ENCODE data around the gene POU4F3.

POU4F3 gene

DNA sequence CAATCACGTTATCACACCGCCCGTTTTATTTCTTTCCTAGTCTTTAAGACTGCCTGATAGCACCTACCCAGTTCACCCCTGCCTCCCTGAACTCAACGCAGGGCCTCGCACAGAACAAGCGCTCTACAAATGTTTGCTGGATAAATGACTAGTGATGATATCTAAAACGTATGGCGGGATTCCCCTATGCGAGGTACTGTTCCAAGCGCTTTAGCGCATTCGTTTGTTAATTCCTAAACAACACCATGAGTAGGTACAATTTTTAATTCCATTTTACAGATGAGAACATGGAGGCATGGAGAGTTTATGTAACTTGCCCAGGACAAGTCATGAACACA lies 6.6 kb downstream of the POU4F3 start:
- Mint-ChIP-seq H3K4me3 (peak overlapping the region; percentile 74), H3K27me3 (peaks cover 34% of the 10 kb centered on the region), H3K27ac (no peak overlapping the region), H3K4me1 (peaks cover 10% of the 10 kb centered on the region), H3K36me3 (peaks cover 2% of the 10 kb centered on the region), H3K9me3 (no peaks in the 10 kb centered on the region)
- DNase-seq (ENCODE audit: low spot score in 2 of 2) (no peak), ATAC-seq (ENCODE audit: low read depth) (no peak)

DNA sequence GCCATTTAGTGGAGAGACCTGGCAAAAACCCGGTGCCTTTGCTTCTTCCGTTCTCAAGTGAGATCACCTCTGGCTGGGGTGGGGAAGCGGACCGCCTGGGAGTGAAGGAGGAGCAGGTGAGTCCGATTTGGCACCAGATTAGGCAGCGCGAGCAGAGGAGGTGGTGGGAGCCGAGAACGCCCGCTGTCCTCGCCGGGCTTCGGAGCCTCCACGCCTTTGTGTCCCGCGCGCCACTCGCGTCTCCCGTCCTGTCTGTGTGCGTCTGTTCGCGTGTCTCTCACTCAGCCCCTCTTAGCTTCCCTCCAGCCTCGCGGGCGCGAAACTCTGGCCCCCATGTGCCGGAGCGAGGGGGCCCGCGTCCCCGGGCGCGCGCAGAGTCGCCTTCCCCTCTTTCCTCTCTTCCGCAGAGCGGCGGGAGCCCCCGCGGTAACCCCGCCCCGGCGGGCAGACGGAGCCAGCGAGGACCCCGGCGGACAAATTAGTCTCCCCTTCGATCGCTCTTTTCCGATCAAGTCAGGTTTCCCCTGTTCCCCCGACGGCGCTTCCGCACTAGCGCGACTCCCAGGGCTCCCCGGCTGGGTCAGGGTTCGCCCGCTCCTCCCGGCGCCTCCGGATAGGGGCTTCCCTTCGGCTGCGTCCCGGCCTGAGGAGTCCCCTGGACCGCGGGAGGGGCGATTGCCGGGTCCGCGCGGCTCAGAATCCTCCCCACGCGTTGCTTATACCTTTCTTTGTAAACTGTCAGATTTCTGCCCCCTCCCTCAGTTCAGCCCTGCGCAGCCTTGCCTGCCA lies 7.1 kb downstream of the POU4F3 start:
- Mint-ChIP-seq H3K27me3 (peaks cover 35% of the 10 kb centered on the region), H3K4me3 (peak overlapping the region; percentile 74), H3K36me3 (peaks cover 2% of the 10 kb centered on the region), H3K4me1 (peaks cover 10% of the 10 kb centered on the region), H3K27ac (no peak overlapping the region), H3K9me3 (no peaks in the 10 kb centered on the region)
- DNase-seq (ENCODE audit: low spot score in 2 of 2) (no peak), ATAC-seq (ENCODE audit: low read depth) (no peak)

DNA sequence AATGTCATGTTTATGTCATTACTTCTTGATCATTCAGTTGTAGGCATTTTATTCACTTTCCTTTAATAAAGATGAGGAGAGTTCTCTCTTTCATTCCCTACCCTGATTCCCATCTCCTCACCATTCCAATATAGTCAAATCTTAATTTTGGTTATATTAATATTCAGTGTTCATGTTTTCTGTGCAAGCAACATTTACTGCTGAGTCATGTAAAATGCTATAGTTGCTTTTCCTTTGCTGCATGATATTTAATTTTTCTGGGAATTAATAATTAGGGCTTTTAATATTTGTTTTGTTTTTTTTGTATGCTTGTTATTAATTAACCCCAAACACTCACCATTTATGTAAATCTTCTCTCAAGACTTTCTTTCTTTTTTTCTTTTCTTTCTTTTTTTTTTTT lies 18.5 kb downstream of the POU4F3 start:
- H3K4me1 Mint-ChIP-seq, result no peaks in the 10 kb centered on the region
- no peak overlapping the region for H3K27ac Mint-ChIP-seq
- no peak overlapping the region for H3K4me3 Mint-ChIP-seq
- H3K36me3 Mint-ChIP-seq, result peaks cover 3% of the 10 kb centered on the region
- H3K9me3 Mint-ChIP-seq, result no peaks in the 10 kb centered on the region
- DNase-seq (ENCODE audit: low spot score in 2 of 2) (no peak), ATAC-seq (ENCODE audit: low read depth) (no peak)
- peaks cover 7% of the 10 kb centered on the region for H3K27me3 Mint-ChIP-seq

DNA sequence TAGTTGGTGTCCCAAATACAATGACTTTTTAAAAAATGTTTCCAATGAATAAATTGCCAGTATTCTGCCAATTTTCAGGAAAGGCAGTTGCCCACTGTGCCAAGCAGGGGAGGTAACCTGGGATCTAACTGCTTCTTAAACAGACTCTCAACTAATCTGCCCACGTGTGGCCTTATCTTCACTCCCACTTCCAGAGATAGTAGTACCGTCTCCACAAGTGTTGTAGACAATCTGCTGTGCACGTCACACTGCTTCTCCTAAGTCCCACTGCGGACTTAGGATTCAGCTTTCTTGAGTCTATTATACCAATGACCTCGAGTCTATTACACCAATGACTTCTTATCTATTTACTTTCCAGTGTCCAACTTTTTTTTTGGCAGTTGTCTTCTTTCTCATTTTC lies 21.2 kb downstream of the POU4F3 start:
- Mint-ChIP-seq H3K4me3 (no peak overlapping the region), H3K27me3 (peaks cover 7% of the 10 kb centered on the region), H3K4me1 (peaks cover 5% of the 10 kb centered on the region), H3K36me3 (peaks cover 3% of the 10 kb centered on the region), H3K27ac (no peak overlapping the region), H3K9me3 (no peaks in the 10 kb centered on the region)
- no peak for ATAC-seq (ENCODE audit: low read depth)
- no peak for DNase-seq (ENCODE audit: low spot score in 2 of 2)

DNA sequence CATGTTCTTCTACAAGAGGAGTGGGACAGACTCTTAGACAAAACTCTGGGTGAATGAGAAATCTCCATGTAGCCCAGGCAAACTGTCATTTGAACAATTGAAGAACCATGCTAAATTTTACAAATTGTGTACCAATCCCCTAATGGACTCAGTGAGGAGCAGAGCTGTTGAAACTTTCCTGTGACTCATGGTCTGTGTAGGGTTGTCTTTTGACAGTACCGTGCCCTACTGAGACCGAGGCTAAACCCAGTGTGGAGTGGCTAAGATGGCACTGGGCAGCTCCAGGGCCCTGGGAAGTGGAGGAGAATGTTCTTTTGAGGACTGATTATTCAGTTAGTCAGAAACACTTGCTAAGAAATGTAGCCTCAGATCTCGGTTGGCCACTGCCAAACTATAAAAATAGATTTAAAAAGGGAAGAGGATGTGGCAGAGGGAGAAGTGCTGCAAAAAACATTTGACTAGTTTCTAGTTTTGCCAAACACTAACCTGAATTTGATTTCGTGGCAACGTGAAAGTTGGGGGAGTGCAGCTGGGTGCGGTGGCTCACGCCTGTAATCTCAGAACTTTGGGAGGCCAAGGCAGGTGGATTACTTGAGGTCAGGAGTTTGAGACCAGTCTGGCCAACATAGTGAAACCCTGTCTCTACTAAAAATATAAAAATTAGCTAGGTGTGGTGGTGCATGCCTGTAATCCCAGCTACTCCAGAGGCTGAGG lies 24.7 kb downstream of the POU4F3 start:
- peaks cover 2% of the 10 kb centered on the region for H3K9me3 Mint-ChIP-seq
- peaks cover 16% of the 10 kb centered on the region for H3K27me3 Mint-ChIP-seq
- ATAC-seq (ENCODE audit: low read depth) (no peak), DNase-seq (ENCODE audit: low spot score in 2 of 2) (no peak)
- H3K27ac Mint-ChIP-seq, result no peak overlapping the region
- H3K4me1 Mint-ChIP-seq, result peaks cover 5% of the 10 kb centered on the region
- no peak overlapping the region for H3K4me3 Mint-ChIP-seq
- H3K36me3 Mint-ChIP-seq, result peaks cover 5% of the 10 kb centered on the region

DNA sequence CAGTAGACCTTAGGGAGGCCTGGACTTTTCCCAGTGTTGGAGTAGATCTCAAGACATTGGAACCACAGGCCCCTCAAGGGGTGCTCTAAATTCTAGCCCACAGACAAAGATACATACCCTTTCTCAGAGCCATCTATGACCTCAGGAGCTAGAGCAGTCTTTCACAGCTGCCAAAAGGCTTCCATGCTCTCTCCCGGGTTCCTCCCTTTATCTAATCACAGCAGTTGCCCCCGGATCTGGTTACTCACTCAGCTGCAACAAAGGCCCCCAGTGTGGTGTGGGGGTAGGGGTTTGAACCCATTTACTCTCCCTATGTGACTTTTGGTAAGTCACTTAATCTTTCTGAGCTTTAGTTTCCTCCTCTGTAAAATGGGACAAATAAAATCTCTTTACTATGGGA lies 27.0 kb downstream of the POU4F3 start:
- Mint-ChIP-seq H3K4me3 (no peak overlapping the region), H3K4me1 (peaks cover 5% of the 10 kb centered on the region), H3K27ac (no peak overlapping the region), H3K36me3 (peaks cover 5% of the 10 kb centered on the region), H3K9me3 (peaks cover 2% of the 10 kb centered on the region), H3K27me3 (peaks cover 19% of the 10 kb centered on the region)
- ATAC-seq (ENCODE audit: low read depth) (no peak), DNase-seq (ENCODE audit: low spot score in 2 of 2) (no peak)

DNA sequence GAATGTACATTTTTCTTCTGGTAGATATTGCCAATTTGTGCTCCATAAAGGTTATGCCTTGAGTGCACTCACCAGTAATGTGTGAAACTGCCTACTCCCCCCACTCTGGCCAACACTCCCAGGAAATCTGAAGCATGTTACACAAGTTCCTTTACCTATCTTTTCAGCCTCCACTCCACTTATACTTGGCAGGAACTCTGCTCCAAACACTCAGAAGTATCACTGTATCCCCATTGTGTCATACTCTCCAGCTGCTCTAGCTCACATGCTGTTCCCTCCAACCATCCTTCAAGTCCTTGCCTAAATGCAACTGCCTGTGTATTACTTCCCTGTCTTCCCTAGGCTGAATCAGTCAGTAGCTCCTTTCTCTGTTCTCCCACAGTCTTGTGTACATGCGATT lies 28.3 kb downstream of the POU4F3 start:
- peaks cover 5% of the 10 kb centered on the region for H3K4me1 Mint-ChIP-seq
- peaks cover 2% of the 10 kb centered on the region for H3K9me3 Mint-ChIP-seq
- H3K36me3 Mint-ChIP-seq, result peaks cover 2% of the 10 kb centered on the region
- peaks cover 15% of the 10 kb centered on the region for H3K27me3 Mint-ChIP-seq
- no peak overlapping the region for H3K27ac Mint-ChIP-seq
- ATAC-seq (ENCODE audit: low read depth) (no peak), DNase-seq (ENCODE audit: low spot score in 2 of 2) (no peak)
- no peak overlapping the region for H3K4me3 Mint-ChIP-seq

DNA sequence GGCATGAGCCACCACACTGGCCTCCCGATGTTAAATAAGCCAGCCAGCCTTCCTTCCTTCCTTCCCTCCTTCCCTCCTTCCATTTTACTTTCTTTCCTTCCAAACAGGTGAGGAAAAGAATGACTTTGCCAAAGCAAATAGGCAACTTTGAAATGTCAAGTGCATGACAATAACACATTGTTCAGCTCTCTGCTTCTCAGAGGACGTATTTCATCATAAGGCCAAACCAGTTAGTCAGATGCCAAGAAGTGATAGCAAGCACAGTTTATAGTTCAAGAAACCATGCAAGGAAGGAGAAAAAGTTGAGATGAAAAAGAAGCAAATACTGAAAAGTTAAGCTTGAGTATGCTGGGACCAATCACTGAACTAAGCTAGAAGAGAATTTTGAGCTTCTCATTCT lies 29.5 kb downstream of the POU4F3 start:
- Mint-ChIP-seq H3K4me1 (peaks cover 4% of the 10 kb centered on the region), H3K27me3 (peaks cover 15% of the 10 kb centered on the region), H3K27ac (no peak overlapping the region), H3K36me3 (peaks cover 2% of the 10 kb centered on the region), H3K9me3 (peaks cover 2% of the 10 kb centered on the region), H3K4me3 (no peak overlapping the region)
- no peak for DNase-seq (ENCODE audit: low spot score in 2 of 2)
- no peak for ATAC-seq (ENCODE audit: low read depth)

DNA sequence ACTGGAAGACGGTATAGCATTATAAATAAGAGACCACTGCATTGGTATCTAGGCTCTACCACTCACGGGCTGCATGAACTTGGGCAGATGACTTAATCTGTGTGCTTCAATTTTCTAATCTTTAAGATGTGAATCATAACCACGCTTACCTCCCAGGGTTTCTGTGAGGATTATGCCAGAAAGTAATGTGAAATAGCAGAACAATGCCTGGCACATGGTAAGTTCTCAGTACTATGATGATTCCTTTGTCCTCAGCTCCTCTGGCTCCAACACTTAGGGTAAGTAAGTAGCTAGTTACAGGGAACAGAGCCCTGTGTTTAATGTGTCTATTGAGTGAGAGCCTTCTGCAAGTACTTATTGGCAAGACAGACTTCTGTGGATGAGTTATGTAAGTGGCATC lies 31.1 kb downstream of the POU4F3 start:
- Mint-ChIP-seq H3K36me3 (peaks cover 2% of the 10 kb centered on the region), H3K9me3 (peaks cover 2% of the 10 kb centered on the region), H3K4me1 (no peaks in the 10 kb centered on the region), H3K27ac (no peak overlapping the region), H3K4me3 (no peak overlapping the region), H3K27me3 (peaks cover 15% of the 10 kb centered on the region)
- no peak for DNase-seq (ENCODE audit: low spot score in 2 of 2)
- no peak for ATAC-seq (ENCODE audit: low read depth)

DNA sequence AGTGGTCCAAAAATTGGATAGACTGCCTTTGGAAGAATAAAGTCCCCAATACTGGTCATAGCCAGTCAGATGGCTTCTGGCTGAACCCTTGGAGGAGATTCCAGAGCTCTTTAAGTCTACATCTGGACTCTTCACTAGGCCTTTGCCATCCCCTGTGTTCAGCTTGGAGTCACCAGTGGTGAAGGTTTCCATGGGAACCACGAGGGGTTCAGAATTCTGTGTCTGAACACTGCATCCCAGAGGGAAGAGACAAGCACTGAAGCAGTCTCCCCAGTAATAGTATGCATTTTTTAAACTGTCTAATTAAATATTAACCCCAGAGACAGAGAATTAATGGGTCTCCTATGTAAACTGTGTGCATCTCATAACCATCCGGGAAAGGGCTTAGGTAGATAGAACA lies 38.2 kb downstream of the POU4F3 start:
- DNase-seq (ENCODE audit: low spot score in 2 of 2) (no peak), ATAC-seq (ENCODE audit: low read depth) (no peak)
- Mint-ChIP-seq H3K4me3 (no peak overlapping the region), H3K36me3 (no peaks in the 10 kb centered on the region), H3K27ac (no peak overlapping the region), H3K27me3 (peaks cover 3% of the 10 kb centered on the region), H3K4me1 (no peaks in the 10 kb centered on the region), H3K9me3 (peaks cover 6% of the 10 kb centered on the region)

DNA sequence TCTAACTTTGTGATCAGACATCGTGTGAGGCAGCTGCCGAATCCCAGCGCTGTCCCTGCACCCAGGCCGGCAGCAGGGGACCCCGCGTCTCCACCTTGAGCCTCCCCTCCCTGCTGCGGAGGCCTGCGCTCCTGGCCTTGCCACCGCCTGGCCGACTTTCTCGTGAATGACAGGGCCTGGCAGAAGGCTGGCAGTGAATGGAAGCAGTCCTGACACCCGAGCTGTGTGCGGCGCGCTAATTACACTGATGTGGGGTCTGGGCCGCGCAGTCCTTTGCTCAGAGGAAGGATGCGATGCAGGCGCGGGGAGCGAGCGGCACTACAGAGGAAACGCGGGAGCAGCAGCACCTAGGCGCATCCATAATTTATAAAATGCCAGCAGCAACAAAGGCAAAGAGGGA lies 40.3 kb downstream of the POU4F3 start:
- no peak overlapping the region for H3K27ac Mint-ChIP-seq
- H3K9me3 Mint-ChIP-seq, result peaks cover 6% of the 10 kb centered on the region
- peaks cover 3% of the 10 kb centered on the region for H3K27me3 Mint-ChIP-seq
- ATAC-seq (ENCODE audit: low read depth), result no peak
- DNase-seq (ENCODE audit: low spot score in 2 of 2), result no peak
- H3K4me1 Mint-ChIP-seq, result no peaks in the 10 kb centered on the region
- H3K4me3 Mint-ChIP-seq, result no peak overlapping the region
- H3K36me3 Mint-ChIP-seq, result no peaks in the 10 kb centered on the region

DNA sequence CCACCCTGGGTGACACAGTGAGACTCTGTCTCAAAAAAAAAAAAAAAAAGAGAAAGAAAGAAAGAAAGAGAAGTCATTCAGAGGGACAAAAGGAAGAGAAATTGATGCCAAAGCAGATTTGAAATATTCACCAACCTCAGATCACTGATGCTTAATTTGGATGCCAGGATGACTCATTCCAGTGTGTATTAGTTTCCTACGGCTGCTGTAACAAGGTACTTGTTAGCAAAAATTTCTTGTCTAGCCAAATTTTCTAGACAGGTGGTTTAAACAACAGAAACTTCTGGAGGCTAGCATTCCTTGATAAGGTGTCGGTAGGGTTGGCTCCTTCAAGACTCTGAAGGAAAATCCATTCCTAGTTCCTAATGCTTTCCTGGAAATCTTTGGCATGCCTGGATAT lies 42.1 kb downstream of the POU4F3 start:
- DNase-seq (ENCODE audit: low spot score in 2 of 2) (no peak), ATAC-seq (ENCODE audit: low read depth) (no peak)
- peaks cover 2% of the 10 kb centered on the region for H3K27me3 Mint-ChIP-seq
- peaks cover 6% of the 10 kb centered on the region for H3K9me3 Mint-ChIP-seq
- H3K4me1 Mint-ChIP-seq, result no peaks in the 10 kb centered on the region
- H3K4me3 Mint-ChIP-seq, result no peak overlapping the region
- no peak overlapping the region for H3K27ac Mint-ChIP-seq
- H3K36me3 Mint-ChIP-seq, result no peaks in the 10 kb centered on the region

DNA sequence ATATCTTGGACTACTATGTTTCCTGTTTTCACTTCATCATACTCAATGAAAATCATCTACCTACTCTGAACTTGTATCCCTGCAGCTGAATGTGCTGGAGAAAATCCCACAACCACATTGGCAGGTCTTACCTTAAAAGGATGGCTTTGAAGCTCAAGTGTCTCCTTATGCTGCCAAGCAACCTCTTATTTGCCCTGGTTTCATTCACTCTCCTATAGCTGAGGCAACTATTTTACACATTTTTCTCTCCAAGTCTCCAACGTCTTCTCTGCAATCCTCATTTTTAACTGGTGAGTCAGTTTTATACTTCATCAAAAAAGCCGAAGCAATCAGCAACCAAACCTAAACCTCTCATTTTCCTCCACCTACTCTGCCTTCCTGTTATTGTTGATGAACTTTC lies 49.7 kb downstream of the POU4F3 start:
- no peaks in the 10 kb centered on the region for H3K36me3 Mint-ChIP-seq
- no peak for DNase-seq (ENCODE audit: low spot score in 2 of 2)
- ATAC-seq (ENCODE audit: low read depth), result no peak
- no peaks in the 10 kb centered on the region for H3K9me3 Mint-ChIP-seq
- H3K4me3 Mint-ChIP-seq, result no peak overlapping the region
- H3K27ac Mint-ChIP-seq, result no peak overlapping the region
- H3K4me1 Mint-ChIP-seq, result no peaks in the 10 kb centered on the region
- no peaks in the 10 kb centered on the region for H3K27me3 Mint-ChIP-seq

DNA sequence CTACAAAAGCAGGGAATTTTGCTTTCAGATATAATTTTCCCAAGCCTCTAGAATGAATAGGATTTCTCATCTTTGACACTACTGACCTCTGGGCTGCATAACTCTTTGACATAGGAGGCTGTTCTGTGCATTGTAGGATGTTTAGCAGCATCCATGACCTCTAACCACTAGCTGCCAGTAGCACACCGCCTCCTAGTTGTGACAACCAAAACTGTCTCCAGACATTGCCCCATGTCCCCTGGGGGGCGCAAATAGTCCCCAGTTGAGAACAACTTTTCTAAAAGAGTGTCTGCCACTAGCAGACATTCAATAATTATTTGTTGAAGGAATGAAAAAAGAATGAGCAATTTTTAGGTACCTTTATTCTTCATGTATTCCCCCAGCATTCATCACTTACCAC lies 51.8 kb downstream of the POU4F3 start:
- Mint-ChIP-seq H3K4me3 (no peak overlapping the region), H3K27ac (no peak overlapping the region), H3K27me3 (peaks cover 2% of the 10 kb centered on the region), H3K9me3 (no peaks in the 10 kb centered on the region), H3K36me3 (no peaks in the 10 kb centered on the region), H3K4me1 (no peaks in the 10 kb centered on the region)
- DNase-seq (ENCODE audit: low spot score in 2 of 2), result no peak
- ATAC-seq (ENCODE audit: low read depth), result no peak
